Measurements from ENCODE around the gene TTLL1.
"Not testable (repeated sequence)": the region's sequence is repeated elsewhere in the genome, so short reads cannot be mapped to it uniquely, and the experiment has no call there.

The TTLL1 gene

DNA sequence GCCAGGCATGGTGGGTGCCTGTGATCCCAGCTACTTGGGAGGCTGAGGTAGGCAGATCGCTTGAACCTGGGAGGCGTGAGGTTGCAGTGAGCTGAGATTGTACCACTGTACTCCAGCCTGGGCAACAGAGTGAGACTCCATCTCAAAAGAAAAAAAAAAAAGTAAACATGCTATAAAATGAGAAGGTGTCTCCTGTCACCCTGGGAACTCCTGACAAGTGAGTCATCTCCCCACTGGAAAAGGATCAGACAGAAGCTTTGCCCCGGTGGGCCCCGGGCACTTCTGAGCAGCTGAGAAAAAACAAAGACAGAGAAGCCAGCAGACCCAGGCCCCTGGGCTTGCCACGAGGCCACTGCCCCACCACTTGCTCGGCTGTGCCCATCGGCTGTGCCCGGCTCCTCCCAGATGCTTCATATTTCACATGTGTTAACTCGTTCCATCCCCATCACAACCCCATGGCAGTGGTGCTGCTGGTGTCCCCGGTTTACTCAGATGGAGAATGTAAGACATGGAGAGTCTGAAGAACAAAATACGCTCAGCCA lies 22.3 kb downstream of the TTLL1 start:
- no peak for DNase-seq (ENCODE audit: low spot score)

DNA sequence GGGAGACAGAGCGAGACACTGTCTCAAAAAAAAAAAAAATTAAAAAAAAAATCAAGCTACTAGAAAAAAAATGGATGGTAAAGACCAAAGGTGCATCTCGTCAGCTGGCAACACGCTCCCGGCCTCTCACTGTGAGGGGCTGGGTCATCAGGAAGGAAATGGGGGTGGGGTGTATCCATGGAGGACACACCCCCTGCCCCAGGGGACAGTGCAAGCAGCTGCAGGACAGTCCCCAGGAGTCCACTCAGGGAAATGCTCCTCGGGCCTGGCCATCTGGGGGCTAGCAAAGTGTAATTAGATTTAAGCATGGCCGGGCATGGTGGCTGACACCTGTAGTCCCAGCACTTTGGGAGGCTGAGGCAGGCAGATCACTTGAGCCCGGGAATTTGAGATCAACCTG lies 23.1 kb downstream of the TTLL1 start:
- no peak for DNase-seq (ENCODE audit: low spot score)

DNA sequence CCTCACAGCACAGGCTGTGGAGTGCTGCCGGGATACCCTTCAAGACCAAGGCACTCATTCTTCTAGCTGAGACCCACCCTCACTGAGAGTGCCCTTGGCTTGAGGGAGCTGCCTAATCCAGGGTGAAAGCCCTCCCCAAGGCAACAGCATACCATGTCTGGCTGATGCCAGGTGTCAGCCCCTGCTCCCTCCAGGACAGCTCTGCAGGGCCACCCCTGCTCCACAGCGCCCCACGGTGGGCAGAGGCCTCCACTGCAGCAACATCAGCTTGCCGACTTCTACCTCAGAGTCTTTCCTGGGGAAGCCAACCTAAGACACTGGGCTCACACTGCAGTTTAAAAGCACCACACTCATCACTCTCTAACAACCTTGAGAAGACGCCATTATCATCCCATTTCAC lies 29.0 kb downstream of the TTLL1 start:
- DNase-seq (ENCODE audit: low spot score), result peak; percentile 10

DNA sequence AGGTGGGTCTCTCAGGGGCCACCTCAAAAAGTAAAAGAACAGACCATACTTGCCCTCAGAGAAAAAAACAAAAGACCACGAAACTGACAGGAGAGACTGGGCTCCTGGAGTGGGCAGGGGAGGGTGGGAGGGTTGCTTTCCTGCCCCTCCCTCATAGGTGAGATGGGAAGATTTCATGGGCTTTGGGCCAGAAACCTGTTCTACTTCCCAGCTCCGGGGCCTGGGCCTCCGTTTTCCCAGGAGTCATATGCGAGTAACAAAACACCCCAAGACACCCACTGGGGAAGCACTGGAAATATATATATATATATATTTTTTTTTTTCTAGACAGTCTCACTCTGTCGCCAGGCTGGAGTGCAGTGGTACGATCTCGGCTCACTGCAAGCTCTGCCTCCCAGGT lies 31.6 kb downstream of the TTLL1 start:
- no peak for DNase-seq (ENCODE audit: low spot score)

DNA sequence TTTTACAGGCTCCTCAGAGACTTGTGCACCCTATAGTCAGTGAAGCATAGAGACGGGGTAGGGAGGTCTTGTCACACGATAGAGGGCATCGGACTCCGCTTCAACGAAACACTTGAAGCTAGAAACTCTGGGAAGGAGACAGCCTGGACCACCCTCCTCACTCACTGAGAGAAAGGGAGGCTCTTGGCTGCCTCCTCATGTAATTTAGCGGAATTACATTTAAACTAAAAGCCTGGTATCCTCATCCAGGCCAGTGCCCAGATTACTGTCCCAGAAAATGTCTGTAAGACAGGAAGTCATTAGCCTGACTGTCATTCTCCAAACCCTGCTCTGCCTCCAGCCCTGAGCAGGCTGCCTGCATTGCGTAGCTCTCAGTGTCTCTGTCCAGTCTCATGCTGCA lies 36.0 kb downstream of the TTLL1 start:
- peak; percentile 32 for DNase-seq (ENCODE audit: low spot score)

DNA sequence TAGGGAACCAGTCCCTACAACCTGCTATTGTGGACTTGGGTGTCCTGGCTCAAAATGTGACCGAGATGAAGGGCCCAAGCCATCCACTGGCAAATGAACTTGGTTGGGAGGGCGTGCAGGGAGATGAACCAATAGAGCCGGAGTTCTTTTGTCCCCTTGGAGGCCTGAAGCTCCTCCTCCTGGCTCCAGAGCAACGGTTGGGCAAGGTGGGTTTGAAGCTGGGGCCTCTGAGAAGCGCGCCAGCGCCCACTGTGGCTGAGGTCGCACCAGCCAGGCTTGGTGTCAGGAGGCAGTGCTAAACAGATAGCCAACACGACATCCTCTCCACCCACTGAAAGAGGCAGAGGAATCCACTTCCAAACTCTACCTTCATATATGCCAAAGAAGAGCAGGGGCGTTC lies 38.2 kb downstream of the TTLL1 start:
- DNase-seq (ENCODE audit: low spot score), result no peak

DNA sequence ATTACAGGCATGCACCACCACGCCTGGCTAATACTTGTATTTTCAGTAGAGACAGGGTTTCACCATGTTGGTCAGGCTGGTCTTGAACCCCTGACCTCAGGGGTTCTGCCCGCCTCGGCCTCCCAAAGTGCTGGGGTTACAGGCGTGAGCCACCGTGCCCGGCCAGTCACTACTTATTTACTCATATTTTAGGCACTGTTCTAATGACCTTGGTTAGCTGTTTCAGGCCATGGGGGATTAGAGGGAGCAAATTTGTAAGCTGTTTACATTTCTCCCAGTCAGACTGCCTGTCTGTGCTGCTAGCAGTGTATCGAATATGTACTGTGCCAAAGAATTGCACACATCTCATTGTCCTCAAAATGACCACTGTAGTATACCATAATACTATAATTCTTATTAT lies 41.6 kb downstream of the TTLL1 start:
- no peak for DNase-seq (ENCODE audit: low spot score)

DNA sequence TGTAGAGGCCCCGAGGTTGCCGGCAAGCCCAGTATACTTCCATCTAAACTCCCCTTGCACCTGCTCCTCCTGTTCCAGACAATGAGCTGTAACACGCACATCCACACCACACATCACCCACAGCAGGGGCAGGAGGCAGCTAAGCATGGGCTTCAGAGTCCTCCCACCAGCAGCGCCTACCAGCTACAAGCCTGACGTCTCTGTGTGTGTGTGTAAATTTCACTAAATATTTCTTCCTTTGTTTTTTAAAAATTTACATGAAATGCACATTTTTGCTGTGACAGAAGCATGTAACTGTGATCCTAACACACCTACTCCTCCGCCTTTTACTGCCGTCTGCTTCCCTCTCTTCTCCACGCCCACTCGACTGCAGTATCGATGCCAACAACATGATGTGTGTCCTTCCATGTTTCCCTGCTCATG lies 44.9 kb downstream of the TTLL1 start:
- DNase-seq (ENCODE audit: low spot score), result no peak

DNA sequence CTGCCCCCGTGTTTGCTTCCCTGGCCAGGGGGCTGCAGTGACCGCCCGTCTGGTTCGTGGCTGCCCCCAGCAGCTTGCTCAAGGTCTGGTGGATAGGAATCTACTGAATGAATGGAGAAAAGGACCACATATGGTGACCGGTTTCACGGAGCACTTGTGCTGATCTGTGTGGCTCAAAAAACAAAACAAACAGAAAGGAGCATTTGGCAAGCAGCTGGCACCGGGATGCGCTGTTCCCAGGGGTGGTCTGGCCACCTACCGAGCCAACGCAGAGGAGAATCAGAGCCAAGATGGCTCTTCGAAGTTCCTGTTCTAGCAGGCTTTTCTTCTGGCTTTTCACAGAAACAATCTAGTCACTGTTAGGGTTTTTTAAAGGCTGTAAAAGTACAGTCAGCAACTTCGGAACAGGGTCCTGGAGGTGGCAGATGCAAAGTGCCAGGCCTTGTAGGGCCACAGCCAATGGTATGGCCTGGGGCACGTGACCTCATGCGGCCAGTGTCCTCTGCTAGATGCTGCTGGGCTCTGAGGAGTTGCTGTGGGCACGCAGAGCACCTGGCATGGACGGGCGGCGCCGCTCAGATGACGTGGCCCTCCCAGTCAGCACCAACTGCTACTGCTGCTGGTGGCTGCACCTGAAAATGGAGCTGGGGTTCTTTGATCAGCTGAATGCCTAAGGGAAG lies 47.0 kb downstream of the TTLL1 start:
- no peak for DNase-seq (ENCODE audit: low spot score)

DNA sequence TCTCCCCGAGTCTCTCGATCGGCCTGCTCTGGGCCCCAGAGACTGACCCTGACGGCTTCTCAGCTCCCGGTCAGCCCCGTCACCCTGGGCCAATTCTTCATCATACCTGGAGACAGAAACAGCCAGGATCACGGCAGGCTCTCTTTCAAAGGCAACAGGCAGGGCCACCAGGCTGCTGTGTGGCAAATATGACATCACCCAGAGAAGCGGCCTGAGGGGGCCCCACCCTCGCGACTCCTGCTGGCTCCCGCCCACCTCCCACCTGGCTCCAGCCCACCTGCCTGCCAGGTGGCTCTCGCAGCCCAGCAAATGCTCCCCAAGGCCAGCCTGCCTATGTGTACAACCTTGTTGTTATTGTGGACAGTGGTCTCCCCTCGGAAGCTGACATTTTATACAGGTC lies 49.4 kb downstream of the TTLL1 start:
- DNase-seq (ENCODE audit: low spot score), result no peak

DNA sequence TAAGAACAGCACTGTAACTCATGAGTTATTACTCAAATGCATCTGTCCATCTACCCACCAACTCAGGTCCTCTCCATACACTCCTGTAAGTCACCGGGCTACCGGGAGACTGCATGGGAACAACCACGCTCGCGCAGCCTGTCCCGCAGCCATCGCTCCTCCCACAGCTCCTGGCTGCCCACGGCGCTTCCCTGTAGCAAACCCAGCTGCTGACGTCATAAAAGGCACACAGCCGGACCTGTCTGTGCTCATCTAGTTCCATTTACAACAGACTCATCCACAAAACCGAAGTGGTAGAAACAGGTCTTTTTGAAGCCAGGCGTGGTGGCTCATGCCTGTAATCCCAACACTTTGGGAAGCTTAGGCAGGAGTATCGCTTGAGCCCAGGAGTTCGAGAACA lies 50.9 kb downstream of the TTLL1 start:
- DNase-seq (ENCODE audit: low spot score), result no peak

DNA sequence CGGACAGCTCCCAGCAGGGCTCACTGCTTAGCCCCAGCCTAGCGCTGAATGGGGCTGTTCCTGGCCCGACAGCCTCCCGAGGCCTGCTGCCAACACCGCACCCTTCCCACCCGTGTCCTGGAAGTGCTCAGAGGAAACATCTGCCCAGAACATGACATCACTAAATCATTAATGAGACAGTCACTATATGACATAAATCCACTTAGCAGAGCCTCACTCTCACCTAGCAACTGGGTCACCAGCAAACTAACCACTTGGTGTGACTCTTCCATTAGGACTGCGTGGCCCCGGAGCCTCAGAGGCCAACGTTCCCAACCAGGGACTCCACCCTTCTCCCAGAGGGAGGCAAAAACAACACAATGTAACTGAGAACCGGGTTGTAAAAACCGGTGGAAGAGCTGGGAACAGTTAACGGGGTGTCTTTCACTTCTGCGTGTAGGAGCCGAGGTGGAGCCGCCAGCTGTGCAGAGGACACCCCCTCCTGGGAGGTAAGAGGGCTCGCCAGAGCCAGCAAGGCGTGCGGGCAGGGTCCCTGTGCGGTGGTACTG lies 52.8 kb downstream of the TTLL1 start:
- peak; percentile 21 for DNase-seq (ENCODE audit: low spot score)

DNA sequence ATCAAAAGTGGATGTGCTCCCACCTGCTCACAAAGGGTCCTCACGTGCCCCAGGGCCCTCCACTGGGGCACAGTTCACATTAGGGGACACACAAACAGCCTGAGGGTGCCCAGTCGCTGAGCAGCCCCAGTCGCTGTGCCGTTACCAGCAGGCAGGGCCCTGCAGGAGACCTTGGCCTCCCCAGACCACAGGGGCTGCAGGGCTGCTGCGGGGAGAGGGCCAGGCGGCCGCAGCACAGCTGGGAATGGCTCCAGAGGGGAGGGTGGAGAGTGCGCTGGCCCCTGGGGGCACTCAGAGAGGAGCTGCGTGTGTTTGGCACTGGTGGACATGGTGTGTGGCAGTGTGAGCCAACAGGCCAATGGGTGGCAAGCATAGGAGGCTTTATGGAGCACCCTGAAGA lies 53.9 kb downstream of the TTLL1 start:
- no peak for DNase-seq (ENCODE audit: low spot score)

DNA sequence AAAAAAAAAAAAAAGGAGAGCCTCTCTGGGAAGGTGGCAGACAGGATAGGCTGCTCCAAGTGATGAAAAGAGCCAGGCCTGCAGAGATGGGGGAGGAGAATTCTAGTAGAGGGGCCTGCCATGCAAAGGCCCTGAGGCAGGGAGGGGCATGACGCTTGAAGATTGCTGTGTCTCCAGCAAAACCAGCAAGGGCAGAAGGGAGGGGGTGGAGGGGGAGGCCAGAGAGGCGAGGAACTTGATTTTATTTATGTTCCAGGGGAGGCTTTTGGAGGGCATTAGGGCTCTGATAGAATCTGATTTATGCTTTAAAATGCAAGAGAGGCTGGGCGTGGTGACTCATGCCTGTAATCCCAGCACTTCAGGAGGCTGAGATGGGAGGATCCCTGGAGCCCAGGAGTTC lies 57.6 kb downstream of the TTLL1 start:
- no peak for DNase-seq (ENCODE audit: low spot score)

DNA sequence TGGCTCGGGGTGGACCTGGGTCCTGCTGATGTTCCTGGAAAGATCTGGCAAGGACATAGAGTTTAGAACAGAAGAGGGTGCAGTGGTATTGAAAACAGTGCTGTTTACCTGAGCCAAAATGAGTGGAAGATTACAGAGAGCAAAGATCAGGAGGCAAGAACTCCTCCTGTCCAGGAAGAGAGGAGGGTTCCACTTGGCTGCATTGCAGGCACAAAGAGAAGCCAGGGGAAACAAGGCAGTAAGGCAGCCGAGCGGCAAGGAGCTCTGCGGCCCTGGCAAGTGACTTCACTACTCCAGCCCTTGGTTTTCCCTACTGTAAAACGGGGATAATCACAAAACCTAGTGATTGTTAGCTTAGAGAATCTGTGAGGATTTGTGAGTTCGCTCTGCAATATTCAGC lies 70.6 kb downstream of the TTLL1 start:
- DNase-seq (ENCODE audit: low spot score), result no peak

DNA sequence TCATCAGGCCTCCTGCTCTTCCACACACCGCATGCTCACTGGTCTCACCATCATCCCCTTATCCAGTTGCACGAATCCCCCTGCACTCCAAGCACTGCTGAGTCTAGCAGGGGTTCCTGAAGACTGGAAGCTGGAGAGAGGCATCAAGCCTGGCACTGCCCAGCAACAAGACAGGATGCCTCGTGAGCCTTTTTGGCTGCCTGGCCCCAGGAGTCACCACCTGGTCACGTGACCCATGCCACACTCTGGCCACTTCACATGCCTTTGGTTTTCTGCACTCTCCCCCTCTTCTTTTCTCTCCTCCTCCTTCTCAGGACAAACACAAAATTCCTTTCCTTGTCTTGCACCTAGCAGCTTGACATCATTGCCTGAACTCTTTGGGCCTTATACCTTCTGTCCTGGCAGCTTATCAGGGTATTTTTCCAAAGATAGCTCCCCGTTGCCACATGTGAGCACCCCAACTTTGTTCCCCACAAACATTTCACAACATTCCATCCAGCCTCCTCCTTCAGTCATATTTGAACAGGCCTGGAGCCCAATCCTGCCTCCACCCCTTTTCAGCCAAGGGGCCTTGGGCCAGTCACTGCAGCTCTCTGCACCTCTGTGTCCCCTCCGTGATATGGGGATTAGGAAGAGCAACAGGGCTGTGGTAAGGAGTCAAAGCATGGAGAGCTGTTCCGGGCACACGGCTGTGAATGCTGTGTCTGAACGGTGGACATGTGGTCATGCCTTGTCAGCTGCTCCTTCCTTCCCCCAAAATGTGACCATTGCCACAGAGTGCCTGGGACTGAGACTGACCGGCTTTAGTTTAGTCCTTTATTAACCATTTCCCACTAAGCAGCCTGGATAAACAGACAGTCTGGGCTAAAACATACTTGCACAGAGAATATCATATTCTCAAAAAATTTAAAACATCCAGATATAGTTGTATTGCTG lies 71.4 kb downstream of the TTLL1 start:
- no peak for DNase-seq (ENCODE audit: low spot score)

DNA sequence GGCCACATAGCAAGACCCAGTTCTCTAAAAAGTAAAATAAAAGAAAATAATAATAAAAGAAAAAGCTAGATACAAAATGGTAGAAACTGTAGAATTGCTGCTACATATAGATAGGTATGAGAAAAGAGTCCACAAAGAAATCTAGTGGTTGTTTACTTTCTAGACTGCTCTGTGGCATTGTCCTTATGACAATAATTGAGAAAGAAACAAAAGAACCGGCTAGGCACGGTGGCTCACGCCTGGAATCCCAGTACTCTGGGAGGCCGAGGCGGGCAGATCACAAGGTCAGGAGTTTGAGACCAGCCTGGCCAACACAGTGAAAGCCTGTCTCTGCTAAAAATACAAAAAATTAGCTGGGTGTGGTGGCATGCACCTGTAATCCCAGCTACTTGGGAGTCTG lies 73.0 kb downstream of the TTLL1 start:
- not testable (repeated sequence) for DNase-seq (ENCODE audit: low spot score)

DNA sequence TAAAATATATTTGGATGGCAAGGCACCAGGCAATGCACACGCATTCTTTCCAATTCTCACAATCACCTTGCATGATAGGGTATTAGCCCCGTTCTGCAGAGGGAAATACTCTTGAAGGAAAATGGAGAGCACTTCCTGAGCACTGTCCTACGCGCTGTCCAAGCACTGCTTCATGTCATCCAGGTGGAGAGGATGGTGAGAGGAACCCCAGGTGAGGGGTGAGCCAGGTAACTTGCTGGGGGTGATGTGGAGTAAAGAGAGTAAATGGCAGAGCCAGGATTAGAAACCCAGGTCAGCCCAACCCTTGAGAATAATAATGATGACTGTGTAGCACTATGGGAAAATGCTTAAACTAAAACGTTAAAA lies 73.5 kb downstream of the TTLL1 start:
- no peak for DNase-seq (ENCODE audit: low spot score)

DNA sequence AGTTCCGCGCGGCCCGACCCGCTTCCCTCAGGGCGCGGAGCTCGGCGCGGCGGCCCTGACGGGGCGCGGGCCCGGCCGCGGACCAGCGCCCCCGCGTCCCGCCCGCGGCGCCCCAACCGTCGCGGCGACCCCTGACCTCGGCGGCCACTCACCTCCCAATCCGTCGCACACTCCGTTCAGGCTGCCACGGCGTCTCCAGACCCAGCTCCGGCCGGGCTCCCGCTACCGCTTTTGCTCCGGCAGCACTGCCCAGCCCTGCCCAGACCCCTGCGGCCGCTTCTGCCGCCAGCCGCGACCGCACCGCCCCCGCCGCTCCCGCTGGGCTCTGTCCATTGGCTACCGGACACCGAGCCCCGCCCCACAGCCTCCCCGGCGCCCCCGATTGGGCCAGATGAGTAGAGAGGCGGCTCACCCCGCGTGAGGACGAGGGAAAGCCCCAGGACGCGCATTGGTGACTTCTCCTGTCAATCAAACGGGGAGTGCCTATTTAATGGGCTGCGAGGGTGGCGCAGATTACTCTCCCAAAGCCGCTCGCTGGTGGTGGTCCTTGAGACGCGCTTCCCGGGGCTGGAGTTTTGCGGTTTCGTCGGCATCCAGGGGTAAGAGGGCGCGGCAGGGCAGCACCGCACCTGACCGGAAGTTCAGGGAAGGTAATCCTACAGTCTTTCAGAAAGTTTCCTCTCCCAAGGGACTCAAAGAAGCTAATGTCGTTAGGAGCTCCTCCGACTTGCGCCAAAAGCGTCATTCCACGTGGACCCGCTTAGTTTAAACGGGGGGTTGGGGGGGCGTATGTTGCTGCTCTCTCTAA lies 74.1 kb downstream of the TTLL1 start, which contains the start of gene PACSIN2:
PACSIN2 (minus strand) TSS at position 281 of the 808 bp plus-strand sequence. CDS start 103,069 bp downstream, outside the sequence.
- DNase-seq (ENCODE audit: low spot score), result peak; percentile 97

DNA sequence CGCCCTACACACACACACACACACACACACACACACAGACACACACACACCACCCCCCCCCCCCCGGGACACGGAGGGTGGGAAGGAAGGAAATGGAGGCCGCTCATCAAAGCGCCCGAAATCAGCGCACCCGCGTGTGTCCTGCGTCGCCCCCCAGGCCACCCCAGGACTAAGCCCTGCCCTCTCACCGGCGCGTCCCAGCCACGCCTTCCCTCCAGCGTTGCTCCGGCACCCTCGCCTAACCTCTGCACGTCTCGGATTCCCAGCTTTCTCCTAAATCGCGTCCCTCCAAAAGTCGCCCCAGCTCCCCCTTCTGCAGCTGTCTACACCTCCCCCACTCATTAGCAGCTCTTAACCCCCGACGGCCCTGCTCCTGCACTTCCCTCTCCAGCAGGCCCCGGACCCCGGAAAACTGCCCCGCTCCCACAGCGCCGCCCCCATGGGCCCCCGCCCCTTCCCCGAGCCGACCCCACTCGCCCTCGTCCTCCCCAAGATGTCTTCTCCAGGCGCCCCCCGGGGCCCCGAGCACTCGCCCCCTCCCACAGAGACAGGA lies 74.8 kb downstream of the TTLL1 start:
- DNase-seq (ENCODE audit: low spot score), result peak; percentile 43
